ENCODE results near the gene MORN1.

MORN1 gene

GRCh38 chr1:2404890-2405511, 13.6 kb upstream of the MORN1 start:
- DNase-seq (ENCODE audit: low spot score): no peak

- no peak for DNase-seq (ENCODE audit: low spot score)
These were observed 13.0 kb upstream of the MORN1 start for GRCh38 chr1:2404142-2404889.

GRCh38 chr1:2403273-2403672, 11.9 kb upstream of the MORN1 start:
- no peak for DNase-seq (ENCODE audit: low spot score)

DNA sequence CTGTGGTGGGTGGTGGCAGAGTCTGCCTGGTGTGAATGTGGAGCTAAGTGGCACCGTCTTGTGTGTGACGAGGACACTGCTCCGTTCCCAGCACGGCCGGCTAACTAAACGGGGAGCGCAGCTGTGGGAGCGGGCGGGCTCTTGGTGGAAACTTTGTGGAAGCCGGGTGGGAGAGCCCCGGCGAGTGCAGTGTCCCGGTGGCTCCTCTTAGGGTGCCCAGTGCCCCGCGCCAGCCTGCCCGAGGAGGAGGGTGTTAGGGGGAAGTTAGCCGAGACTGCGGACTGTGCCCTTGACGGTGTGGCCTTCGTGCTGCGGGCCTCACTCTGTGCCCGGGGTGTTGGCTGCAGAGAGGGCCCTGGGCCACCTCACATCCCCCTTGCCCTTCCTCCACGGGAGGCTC, 11.1 kb upstream of the MORN1 start:
- DNase-seq (ENCODE audit: low spot score): no peak

- DNase-seq (ENCODE audit: low spot score): no peak
These were observed 9.7 kb upstream of the MORN1 start for GRCh38 chr1:2400950-2401649.

DNA sequence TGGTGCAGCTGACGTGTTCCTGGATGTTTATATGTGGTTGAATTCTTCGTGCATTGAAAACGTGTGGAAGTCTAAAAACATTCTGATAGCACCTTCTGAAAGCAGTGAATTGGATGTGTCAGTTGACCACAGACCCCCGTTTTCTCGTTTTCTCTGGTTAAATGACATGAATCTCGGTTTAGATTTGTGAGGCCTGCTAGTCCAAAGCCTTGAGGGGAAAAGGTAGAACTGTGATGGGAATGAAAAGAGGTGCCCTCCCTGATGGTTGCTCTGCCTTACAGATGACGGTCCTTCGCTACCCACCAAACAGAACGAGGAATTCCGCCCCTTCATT, 9.2 kb upstream of the MORN1 start:
- no peak for DNase-seq (ENCODE audit: low spot score)

DNA sequence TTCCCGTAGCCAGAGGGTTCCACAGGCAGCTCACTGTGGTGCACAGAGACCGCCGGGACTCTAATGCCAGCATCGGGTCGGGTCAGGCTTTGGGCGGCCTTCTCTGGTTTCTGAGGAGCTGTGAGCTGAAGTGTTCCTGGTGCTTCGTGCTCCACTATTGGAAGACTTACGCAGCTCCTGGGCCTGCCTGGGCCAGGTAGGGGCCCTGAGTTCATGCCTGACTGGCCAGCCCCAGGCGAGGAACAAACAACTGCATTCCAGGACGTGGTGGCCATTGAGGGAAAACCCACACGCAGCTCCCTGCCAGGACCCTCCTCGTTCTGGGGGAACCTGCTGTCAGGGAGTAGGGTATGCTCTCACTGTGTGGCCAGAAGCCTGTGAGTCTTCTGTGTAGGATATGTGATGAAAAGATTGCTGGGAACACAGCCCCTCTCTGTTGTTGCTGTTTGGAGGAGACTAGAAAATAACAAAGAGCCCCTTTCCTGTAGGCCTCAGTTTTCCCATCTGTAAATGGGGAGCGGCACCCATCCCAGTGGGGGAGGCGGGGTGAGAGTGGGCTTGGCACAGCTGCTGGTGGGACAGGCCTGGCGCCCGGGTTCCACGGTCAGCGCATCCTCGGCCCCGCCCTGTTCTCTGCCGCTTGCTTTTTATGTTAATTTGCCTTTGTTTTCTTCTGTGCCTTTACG, 8.7 kb upstream of the MORN1 start:
- DNase-seq (ENCODE audit: low spot score): no peak

- DNase-seq (ENCODE audit: low spot score): no peak
These were observed 7.5 kb upstream of the MORN1 start for GRCh38 chr1:2398871-2399270.

GRCh38 chr1:2397007-2397679, 5.8 kb upstream of the MORN1 start:
- no peak for DNase-seq (ENCODE audit: low spot score)

GRCh38 chr1:2396476-2396875, 5.1 kb upstream of the MORN1 start:
- no peak for DNase-seq (ENCODE audit: low spot score)

GRCh38 chr1:2396059-2396458, 4.7 kb upstream of the MORN1 start:
- no peak for DNase-seq (ENCODE audit: low spot score)

DNA sequence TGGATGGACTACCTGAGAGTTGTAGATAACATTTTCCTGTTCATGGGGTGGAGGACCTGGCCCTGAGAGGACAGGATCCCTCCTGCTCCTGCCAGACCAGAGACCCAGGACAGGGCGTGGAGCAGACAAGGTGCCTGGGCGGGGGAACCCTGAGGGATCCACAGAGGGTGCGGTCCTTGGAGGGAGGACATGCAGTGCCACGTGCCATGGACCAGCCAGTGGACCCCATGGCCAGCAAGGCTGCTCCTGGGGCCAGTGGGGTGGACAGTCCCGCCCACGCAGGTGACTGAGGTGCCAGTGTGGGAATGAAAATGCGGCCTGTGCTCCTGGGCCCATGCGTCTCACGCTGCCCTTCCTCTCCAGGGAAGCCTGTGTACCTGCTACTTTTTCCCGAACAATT, 3.9 kb upstream of the MORN1 start:
- no peak for DNase-seq (ENCODE audit: low spot score)

DNA sequence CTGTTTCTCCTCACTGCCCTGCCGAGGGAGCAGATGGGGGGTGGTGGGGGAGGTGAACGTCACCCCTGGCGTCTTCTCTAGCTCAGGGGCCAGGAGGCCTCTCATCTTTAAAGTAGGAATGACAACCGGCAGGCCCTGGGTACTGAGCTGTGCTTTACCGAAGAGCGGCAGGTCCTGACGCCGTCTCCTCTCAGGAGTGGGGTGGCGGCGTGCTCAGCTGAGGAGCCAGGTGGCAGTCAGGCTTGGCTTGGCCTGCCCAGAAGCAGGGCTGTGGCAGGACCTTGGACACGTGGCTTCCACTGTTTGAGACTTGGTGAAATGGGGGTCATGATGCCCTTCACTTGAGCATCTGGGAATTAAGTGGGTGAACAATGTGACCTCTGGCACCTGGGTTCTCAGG, 3.4 kb upstream of the MORN1 start:
- no peak for DNase-seq (ENCODE audit: low spot score)

DNA sequence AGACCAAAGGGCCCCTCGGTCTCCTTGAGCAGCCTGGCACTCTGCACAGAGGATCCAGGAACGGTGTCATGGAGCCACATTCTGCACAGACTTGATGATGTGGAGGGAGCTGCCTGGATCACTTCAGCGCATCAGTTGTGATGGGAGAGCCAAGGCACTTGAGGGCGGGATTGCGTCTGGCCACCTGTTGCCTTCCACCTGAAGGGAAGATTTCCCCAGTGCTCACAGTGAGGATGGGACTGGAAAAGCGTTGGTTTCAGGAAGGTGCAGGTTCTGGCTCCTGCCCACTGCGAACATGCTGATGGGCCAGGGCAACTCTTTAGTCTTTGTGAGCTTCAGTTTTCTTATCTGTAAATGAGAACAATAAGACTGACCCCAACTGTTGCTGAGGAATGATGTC, 2.9 kb upstream of the MORN1 start:
- no peak for DNase-seq (ENCODE audit: low spot score)

DNA sequence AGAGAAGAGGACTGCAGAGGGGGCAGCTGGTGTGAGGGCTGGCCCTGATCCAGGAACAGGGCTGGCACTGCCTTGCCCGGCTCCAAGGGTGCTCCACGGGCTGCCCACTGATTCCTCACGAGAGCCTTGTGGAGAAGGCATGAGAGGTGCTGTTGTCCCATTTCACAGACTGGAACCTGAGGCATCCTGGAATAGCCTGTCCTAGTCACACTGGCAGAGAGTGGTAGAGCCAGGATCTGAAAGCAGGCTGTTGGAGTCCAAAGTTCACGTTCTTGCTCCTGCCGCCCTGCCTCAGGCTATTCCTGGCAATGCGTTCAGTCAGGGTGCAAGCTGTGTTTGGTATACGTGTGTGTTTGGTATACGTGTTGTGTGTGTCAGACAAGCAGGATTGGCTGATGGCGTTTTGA, 2.1 kb upstream of the MORN1 start:
- no peak for DNase-seq (ENCODE audit: low spot score)

DNA sequence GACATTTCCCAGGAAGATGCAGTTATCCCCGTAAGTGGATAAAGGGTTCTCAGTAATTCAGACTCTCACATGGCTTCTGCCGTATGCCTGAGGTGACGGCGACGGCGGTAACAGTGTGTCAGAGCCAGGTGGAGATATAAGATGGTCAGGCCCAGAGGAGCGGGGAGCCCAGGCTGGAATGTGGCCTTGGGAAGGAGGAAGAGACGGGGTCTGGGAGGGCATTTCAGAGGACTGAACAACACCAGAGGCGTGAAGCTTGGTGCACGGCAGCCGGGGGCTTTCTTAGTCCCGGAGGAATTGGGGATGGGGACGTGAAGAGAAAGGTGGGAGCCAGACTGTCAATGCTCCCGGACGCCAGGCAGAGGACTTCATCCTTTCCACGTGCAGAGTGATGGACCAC, 1.3 kb upstream of the MORN1 start:
- no peak for DNase-seq (ENCODE audit: low spot score)

DNA sequence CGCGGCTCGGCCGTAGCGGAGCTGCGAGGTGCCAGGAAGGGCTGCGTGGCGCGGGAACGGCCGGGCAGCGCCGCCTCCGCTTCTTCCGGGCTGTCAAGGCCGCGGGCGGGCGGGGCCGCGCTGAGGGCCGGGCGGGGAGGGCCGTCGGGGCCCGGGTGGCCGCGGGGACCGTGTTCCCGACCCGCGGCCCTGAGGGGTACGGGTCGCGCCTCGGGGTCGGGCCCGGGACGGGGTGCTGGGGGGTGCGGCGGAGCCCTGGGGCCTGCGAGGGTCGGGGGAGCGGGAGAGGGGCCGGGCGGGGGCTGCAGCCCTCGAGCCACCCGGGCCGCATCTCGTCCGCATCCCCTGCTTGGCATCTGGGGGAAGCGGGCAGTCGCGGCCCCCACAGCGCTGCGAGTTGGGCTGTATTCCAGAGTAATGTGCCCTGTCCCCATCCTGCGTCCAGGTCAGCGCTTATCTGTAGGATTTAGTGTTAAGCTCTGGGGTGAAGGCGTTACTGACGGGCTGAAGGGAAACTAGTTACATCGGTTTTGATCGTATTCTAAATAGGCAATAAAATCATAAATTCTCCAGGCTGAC, 666 bp upstream of the MORN1 start:
- no peak for DNase-seq (ENCODE audit: low spot score)

- DNase-seq (ENCODE audit: low spot score): no peak
These were observed 1.7 kb downstream of the MORN1 start for GRCh38 chr1:2389644-2390043.

GRCh38 chr1:2388004-2388913, 3.1 kb downstream of the MORN1 start:
- DNase-seq (ENCODE audit: low spot score): no peak

- no peak for DNase-seq (ENCODE audit: low spot score)
These were observed 4.4 kb downstream of the MORN1 start for GRCh38 chr1:2386636-2387611.

Measured in kidney capillary endothelial cell (primary cell).